Activated naive CD8-positive, alpha-beta T cell treated with anti-CD3 and anti-CD28 coated beads for 36 hours (primary cell): ENCODE data around the gene ZNF77. TPM values are rescaled to one million over a fixed set of nuclear protein-coding genes. Genes with fewer than 3 reads are reported as not detected.
"Not testable (repeated sequence)": the region's sequence is repeated elsewhere in the genome, so short reads cannot be mapped to it uniquely, and the experiment has no call there.

Source experiments
- DNase-seq: peaks from one replicate; pipeline ENCODE4 v3.0.0; 2021
- H3K27ac Mint-ChIP-seq: one replicate; pipeline ENCODE4 v1.8.0; 2022; ENCODE audit warnings: mild to moderate bottlenecking, moderate library complexity, mixed read lengths
- H3K27me3 Mint-ChIP-seq: one replicate; pipeline ENCODE4 v1.8.0; 2022; ENCODE audit warnings: mild to moderate bottlenecking, mixed read lengths
- H3K36me3 Mint-ChIP-seq: one replicate; pipeline ENCODE4 v1.8.0; 2021; ENCODE audit warnings: mild to moderate bottlenecking, mixed read lengths
- H3K4me1 Mint-ChIP-seq: one replicate; pipeline ENCODE4 v1.8.0; 2021; ENCODE audit warnings: mixed read lengths
- H3K4me3 Mint-ChIP-seq: one replicate; pipeline ENCODE4 v1.8.0; 2022; ENCODE audit warnings: mild to moderate bottlenecking, moderate library complexity, mixed read lengths
- H3K9me3 Mint-ChIP-seq: one replicate; pipeline ENCODE4 v1.8.0; 2022; ENCODE audit warnings: mixed read lengths
- total RNA-seq, 2 experiments: library from RNA; stranded (reverse); gene quantifications; one replicate each; pipeline ENCODE4 v1.2.3, GENCODE V29; 2021

Gene ZNF77
- 1 to 10 TPM; 3.4 to 3.5 TPM for total RNA-seq

DNA sequence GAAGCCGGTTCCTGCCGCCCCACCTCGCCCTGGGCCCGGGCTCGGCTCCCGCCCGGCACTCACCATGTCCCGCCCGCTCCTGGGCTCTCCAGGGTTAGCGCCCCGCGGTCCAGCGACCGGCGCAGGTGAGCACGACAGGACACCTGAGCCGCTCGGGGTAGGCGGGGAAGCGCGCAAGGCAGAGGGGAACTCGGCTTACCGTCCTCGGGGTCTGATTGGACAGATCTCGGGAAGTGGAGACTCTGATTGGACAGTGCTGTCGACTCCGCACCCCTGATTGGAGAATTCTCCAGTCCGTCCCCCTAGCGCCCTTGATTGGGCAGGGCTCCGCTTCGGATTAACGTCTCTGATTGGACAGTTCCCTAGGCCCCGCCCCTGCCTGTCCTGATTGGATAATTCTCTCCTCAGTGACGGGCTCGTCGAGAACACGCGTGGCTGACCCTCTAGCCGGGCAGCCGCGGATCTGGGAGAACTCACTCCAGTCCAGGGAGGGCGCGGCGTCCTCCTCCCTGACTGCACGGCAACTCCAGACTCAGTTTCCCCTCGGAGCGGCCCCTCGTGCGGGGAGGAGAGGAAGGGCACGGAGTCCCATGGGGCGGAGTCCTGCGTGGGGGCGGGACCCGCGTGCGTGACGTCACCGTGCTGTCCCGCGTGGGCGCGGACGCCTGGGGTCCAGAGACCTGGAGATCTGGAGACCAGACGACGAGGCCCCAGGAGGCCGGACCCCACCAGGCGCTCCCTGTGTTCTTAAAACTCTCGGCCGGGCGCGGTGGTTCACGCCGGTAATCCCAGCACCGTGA lies at the start of gene ZNF77:
Gene ZNF77, minus strand, starts transcription at position 197 of the 800 bp plus-strand sequence. Its CDS starts 131 bp downstream, at position 66.
- peak; percentile 96 for DNase-seq
- Mint-ChIP-seq H3K36me3 (peaks cover 9% of the 10 kb centered on the region), H3K9me3 (no peaks in the 10 kb centered on the region), H3K27ac (peak within 1 kb of the TSS; percentile 97), H3K27me3 (no peaks in the 10 kb centered on the region), H3K4me3 (peak within 1 kb of the TSS; percentile 92), H3K4me1 (peaks cover 18% of the 10 kb centered on the region)

DNA sequence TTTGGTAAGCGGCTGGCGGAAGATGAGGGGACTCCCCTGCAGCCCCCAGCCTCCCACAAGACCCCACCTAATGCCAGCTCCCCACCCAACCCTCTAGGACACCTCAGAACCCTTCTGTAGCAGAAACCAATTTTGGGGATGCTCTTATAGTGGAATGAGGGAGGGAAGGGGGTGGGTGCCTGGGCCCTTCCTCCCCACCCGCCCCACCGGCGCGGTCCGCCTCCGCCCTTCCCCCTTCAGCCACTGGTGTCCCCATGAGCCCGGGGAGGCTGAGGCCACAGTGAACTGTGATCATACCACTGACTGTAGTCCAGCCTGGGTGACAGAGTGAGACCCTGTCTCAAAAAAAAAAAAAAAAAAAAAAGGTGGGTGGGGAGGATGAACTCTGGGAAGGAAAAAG lies 48.8 kb upstream of the ZNF77 start:
- no peaks in the 10 kb centered on the region for H3K36me3 Mint-ChIP-seq
- H3K9me3 Mint-ChIP-seq: no peaks in the 10 kb centered on the region
- H3K4me3 Mint-ChIP-seq: no peak overlapping the region
- no peak for DNase-seq
- H3K27ac Mint-ChIP-seq: no peak overlapping the region
- no peaks in the 10 kb centered on the region for H3K4me1 Mint-ChIP-seq
- H3K27me3 Mint-ChIP-seq: no peaks in the 10 kb centered on the region

DNA sequence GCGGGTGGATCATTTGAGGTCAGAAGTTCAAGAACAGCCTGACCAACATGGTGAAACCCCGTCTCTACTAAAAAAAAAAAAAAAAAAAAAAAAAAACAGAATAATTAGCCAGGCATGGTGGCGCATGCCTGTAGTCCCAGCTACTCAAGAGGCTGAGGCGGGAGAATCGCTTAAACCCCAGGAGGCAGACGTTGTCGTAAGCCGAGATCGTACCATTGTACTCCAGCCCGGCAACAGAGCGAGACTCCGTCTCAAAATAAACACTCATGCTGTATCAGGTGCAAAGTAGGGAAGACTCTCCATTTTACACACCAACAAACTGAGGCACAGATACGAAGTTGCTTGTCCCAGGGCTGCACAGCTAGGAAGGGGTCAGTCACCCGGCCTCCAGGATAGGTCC lies 48.2 kb upstream of the ZNF77 start:
- Mint-ChIP-seq H3K27ac (no peak overlapping the region), H3K27me3 (no peaks in the 10 kb centered on the region), H3K4me3 (no peak overlapping the region), H3K36me3 (no peaks in the 10 kb centered on the region), H3K4me1 (no peaks in the 10 kb centered on the region), H3K9me3 (no peaks in the 10 kb centered on the region)
- no peak for DNase-seq

DNA sequence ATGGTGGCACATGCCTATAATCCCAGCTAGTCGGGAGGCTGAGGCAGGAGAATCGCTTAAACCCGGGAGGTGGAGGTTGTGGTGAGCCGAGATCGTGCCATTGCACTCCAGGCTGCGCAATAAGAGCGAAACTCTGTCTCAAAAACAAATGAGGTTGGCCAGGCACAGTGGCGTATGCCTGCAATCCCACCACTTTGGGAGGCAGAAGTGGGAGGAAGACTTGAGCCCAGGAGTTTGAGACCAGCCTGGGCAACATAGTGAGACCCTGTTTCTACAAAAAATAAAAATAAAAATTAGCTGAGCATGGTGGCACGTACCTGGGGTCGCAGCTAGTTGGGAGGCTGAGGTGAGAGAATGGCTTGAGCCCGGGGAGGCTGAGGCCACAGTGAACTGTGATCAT lies 47.6 kb upstream of the ZNF77 start:
- not testable (repeated sequence) for H3K36me3 Mint-ChIP-seq, DNase-seq, H3K4me1 Mint-ChIP-seq, H3K27ac Mint-ChIP-seq, H3K27me3 Mint-ChIP-seq, H3K4me3 Mint-ChIP-seq, H3K9me3 Mint-ChIP-seq

DNA sequence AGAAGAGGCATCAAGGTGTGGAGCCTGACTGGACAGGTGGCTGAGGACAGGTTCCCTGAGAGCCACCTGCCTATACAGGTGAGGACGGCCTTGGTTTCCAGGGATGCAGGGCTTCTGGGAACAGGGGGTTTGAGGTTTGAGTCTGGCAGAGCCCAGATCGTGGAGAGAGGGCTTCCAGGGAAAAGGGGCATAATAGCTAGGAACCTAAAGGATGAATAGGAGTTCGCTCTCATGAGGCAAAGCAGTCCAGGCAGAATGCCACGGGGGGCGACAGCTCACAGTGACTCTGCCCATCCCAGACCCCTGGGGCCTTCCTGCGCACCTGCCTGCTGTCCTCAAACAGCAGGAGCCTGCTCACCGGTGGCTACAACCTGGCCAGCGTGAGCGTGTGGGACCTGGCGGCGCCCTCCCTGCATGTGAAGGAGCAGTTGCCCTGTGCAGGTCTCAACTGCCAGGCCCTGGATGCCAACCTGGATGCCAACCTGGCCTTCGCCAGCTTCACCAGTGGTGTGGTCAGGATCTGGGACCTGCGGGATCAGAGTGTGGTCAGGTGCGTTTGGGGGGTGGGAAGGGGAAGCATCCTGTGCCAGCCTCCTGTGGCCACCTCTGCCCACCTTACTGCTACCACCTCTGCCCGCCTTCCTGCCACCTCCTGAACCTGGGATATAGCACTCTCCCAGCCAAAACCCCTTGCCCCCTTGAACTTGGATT lies 44.6 kb upstream of the ZNF77 start:
- Mint-ChIP-seq H3K27me3 (peaks cover 2% of the 10 kb centered on the region), H3K36me3 (no peaks in the 10 kb centered on the region), H3K27ac (no peak overlapping the region), H3K4me3 (no peak overlapping the region), H3K9me3 (no peaks in the 10 kb centered on the region), H3K4me1 (no peaks in the 10 kb centered on the region)
- no peak for DNase-seq

DNA sequence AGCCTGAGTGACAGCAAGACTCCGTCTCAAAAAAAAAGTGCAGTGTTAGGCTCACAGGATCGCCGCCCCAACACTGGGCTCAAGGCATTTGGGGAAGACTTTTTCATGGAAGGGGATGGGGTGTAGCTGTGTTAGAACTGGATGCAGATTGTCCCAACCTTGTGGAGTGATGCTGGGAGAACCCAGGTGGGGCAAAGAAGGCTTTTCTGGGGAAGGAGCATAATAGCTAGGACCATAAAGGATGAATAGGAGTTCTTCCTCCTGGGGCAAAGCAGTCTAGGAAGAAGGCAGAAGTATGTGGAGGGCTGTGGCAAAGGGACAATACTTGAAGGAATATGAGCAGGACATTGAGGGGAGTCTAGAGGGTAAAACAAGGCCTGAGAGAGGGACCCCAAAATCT lies 43.8 kb upstream of the ZNF77 start:
- DNase-seq: no peak
- Mint-ChIP-seq H3K27ac (no peak overlapping the region), H3K4me3 (no peak overlapping the region), H3K4me1 (no peaks in the 10 kb centered on the region), H3K9me3 (no peaks in the 10 kb centered on the region), H3K36me3 (no peaks in the 10 kb centered on the region), H3K27me3 (peaks cover 9% of the 10 kb centered on the region)

DNA sequence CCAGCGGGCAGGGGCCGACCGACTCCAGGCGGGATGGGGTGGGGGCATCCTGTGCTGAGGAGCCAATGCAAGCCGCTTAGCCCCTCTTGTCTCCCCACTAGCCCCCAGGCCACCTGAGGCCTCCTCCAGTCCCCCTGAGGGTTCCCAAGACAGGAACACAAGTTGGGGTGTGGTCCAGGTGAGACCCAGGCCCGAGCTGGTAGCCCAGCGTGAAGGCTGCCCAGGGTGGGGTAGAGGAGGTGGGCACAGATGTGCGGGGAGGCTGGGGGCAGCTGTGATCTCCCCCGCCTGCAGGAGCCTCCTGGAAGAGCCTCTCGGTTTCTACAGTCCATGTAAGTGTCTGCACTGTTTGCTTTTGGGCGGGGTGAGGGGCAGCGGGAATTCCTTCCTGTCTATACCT lies 43.0 kb upstream of the ZNF77 start:
- Mint-ChIP-seq H3K36me3 (no peaks in the 10 kb centered on the region), H3K4me1 (no peaks in the 10 kb centered on the region), H3K27ac (no peak overlapping the region), H3K9me3 (no peaks in the 10 kb centered on the region), H3K27me3 (peaks cover 16% of the 10 kb centered on the region), H3K4me3 (no peak overlapping the region)
- DNase-seq: no peak

DNA sequence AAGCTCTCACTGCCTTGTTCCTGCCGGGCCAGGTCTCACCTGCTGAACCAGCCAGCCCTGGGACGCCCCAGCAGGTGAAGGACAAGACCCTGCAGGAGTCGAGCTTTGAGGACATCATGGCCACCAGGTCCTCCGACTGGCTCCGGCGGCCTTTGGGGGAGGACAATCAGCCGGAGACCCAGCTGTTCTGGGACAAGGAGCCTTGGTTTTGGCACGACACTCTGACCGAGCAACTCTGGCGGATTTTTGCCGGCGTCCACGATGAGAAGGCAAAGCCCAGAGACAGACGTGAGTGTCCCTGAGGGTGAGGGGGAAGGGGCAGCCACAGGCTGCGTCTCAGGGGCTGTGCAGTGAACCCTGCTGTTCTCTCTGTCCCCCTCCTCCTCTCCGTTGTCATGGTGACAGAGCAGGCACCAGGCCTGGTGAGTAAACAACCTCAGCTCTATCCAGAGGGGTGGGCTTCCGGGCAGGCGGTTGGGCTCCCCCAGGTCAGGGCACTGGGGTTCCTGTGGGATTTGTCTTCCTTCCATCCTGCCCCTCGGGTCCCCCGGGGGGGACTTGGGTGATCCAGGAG lies 42.3 kb upstream of the ZNF77 start:
- no peaks in the 10 kb centered on the region for H3K9me3 Mint-ChIP-seq
- no peak for DNase-seq
- H3K4me3 Mint-ChIP-seq: no peak overlapping the region
- H3K36me3 Mint-ChIP-seq: no peaks in the 10 kb centered on the region
- no peaks in the 10 kb centered on the region for H3K4me1 Mint-ChIP-seq
- H3K27ac Mint-ChIP-seq: no peak overlapping the region
- peaks cover 16% of the 10 kb centered on the region for H3K27me3 Mint-ChIP-seq

DNA sequence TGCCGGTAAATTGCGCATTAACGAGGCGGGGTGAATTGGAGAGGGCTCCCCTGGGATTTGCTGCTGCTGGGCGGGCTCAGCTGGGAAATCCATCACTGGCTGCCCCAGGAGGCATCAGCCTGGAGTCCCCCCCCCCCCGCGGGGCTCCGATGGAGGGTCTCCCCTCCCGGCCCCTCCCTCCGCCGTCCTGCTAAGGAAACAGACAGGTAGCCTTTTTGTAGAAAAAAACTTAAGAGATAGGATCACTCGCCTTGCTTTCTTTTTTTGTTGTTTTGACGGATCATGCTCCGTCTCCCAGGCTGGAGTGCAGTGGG lies 39.4 kb upstream of the ZNF77 start:
- Mint-ChIP-seq H3K4me3 (no peak overlapping the region), H3K27me3 (peaks cover 21% of the 10 kb centered on the region), H3K4me1 (no peaks in the 10 kb centered on the region), H3K27ac (no peak overlapping the region), H3K9me3 (no peaks in the 10 kb centered on the region), H3K36me3 (no peaks in the 10 kb centered on the region)
- no peak for DNase-seq

DNA sequence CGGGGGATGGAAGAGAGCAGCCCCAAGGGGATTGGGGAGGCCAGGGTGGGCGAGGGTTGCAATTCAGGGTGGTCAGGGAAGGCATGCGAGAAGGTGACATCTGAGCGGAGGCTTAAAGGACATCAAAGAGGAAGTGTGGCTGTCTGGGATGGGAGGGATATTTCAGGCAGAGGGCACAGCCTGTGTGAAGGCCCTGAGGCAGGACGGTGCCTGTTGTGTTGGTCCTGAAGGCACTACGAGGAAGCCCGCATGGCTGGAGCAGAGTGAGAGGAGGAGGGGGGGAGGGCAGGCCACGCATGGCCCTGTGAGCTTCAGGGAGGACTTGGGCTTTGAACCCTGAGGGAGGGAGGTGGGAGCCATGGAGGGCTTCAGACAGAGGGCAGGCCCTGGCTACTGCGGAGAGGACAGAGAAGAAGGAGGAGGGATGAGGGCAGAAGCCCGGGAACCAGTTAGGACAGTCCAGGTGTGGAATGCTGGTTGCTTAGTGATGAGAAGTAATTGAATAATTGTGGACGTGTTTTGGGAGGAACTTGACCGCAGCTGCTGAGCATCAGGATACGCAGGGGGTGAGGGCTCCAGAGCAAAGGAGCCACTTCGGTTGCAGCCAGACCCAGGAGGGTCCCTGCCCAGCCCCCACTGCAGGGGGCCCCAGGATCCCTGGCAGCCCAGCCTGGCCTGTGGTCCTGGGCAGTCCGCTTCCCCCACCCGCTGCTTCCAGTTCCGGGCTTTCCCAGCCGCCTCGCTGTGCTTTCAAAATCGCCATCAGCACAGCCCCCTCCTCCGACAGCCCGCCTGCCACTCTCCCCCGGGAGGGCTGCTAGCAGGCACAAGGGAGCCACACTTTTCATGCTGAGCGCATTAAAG lies 38.8 kb upstream of the ZNF77 start:
- peaks cover 21% of the 10 kb centered on the region for H3K27me3 Mint-ChIP-seq
- H3K9me3 Mint-ChIP-seq: no peaks in the 10 kb centered on the region
- H3K27ac Mint-ChIP-seq: no peak overlapping the region
- no peaks in the 10 kb centered on the region for H3K36me3 Mint-ChIP-seq
- DNase-seq: no peak
- H3K4me3 Mint-ChIP-seq: no peak overlapping the region
- H3K4me1 Mint-ChIP-seq: no peaks in the 10 kb centered on the region

DNA sequence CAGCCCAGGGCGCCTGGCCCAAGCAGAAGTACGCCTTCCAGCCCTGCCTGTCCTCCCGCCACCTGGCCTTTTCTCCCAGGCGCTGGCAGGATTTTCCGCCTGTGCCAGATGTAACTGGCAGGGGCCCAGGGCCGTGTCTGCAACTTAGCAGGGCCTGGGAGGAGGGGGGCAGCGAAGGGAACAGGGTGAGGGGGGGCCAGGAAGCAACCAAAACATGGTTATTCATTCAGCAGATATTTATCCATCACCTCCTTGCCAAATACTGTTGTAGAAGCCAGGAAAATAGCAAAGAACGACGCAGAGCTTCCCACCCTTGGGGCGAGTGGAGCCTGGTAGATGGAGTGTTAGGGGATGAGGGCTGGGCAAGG lies 38.2 kb upstream of the ZNF77 start:
- no peaks in the 10 kb centered on the region for H3K36me3 Mint-ChIP-seq
- no peaks in the 10 kb centered on the region for H3K9me3 Mint-ChIP-seq
- peaks cover 21% of the 10 kb centered on the region for H3K27me3 Mint-ChIP-seq
- H3K4me3 Mint-ChIP-seq: no peak overlapping the region
- no peak for DNase-seq
- H3K4me1 Mint-ChIP-seq: no peaks in the 10 kb centered on the region
- no peak overlapping the region for H3K27ac Mint-ChIP-seq

DNA sequence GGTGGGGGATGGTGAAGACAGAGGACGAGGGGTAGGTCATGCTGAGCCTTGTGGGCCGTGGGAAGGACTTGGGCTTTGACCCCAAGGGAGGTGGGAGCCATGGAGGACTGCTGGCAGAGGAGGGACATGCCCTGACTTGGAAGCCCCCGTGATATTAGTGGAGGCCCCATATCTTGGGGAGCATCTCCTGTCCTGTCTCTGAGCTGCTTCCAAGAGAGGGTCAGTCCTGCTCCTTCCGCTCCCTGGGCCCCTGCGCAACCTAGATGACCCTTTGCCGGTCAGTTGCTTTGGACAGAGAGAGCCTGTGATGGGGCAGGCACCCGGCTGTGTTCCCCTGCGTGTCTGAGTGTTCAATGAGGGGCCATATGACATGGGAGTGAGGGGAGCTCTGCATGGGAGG lies 37.8 kb upstream of the ZNF77 start:
- Mint-ChIP-seq H3K27ac (no peak overlapping the region), H3K4me1 (no peaks in the 10 kb centered on the region), H3K27me3 (peaks cover 21% of the 10 kb centered on the region), H3K9me3 (no peaks in the 10 kb centered on the region), H3K4me3 (no peak overlapping the region), H3K36me3 (no peaks in the 10 kb centered on the region)
- DNase-seq: no peak

DNA sequence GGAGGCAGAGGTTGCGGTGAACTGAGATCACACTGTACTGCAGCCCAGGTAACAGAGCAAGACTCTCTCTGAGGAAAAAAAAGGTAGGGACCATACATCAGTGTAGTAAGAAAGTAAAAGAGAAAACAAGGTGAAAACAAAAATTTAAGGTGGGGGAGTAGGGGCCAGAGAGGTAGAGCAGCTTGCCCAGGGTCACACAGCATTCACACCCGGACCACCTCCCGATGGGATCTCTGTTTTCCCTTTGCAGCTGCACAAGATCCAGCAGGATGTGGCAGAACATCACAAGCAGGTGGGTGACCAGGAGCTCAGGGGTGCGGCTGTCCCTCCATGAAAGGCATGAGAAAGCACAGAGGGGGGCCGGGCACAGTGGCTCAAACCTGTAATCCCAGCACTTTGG lies 37.1 kb upstream of the ZNF77 start:
- no peaks in the 10 kb centered on the region for H3K9me3 Mint-ChIP-seq
- peaks cover 21% of the 10 kb centered on the region for H3K27me3 Mint-ChIP-seq
- H3K4me3 Mint-ChIP-seq: no peak overlapping the region
- H3K27ac Mint-ChIP-seq: no peak overlapping the region
- no peak for DNase-seq
- H3K4me1 Mint-ChIP-seq: peaks cover 2% of the 10 kb centered on the region
- no peaks in the 10 kb centered on the region for H3K36me3 Mint-ChIP-seq

DNA sequence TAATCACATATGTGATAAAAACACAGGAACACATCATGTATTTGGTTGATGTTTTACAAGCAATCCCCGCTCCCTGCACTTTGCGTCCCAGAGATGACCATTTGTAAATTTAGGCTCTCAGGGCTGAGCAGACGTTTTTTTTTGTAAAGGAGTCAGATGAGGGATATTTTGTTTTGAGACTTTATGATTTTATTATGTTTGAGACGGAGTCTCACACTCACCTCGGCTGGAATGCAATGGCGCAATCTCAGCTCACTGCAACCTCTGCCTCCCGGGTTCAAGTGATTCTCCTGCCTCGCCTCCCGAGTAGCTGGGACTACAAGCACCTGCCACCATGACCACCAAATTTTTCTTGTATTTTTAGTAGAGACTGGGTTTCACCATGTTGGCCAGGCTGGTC lies 34.0 kb upstream of the ZNF77 start:
- peaks cover 12% of the 10 kb centered on the region for H3K4me1 Mint-ChIP-seq
- H3K27ac Mint-ChIP-seq: no peak overlapping the region
- peaks cover 19% of the 10 kb centered on the region for H3K27me3 Mint-ChIP-seq
- H3K4me3 Mint-ChIP-seq: no peak overlapping the region
- H3K36me3 Mint-ChIP-seq: no peaks in the 10 kb centered on the region
- no peaks in the 10 kb centered on the region for H3K9me3 Mint-ChIP-seq
- DNase-seq: no peak

DNA sequence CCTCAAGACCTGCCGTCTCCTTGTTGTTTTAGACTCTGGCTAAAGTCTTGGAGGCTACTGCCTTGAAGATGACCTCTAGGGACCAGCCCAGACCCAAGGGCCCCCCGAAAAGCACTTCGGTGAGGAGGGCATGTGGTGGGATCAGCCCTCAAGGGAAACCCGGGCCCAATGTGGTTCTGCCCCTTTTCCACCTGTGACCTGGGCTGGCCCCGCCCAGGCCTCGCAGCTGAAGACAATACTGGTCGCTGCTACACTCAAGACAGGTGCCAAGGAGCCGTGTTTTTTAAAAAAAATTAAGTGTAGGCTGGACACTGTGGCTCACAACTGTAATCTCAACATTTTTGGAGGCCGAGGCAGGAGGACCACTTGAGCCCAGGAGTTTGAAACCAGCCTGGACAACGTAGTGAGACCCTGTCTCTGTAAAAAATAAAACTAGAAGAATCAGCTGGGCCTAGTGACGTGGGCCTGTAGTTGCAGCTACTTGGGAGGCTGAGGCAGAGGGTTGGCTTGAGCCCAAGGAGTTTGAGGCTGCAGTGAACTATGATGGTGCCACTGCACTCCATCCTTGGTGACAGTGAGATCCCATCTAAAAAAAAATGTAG lies 33.5 kb upstream of the ZNF77 start:
- H3K4me1 Mint-ChIP-seq: peaks cover 12% of the 10 kb centered on the region
- H3K27me3 Mint-ChIP-seq: peaks cover 14% of the 10 kb centered on the region
- H3K27ac Mint-ChIP-seq: no peak overlapping the region
- no peak for DNase-seq
- no peaks in the 10 kb centered on the region for H3K9me3 Mint-ChIP-seq
- H3K36me3 Mint-ChIP-seq: no peaks in the 10 kb centered on the region
- H3K4me3 Mint-ChIP-seq: peak overlapping the region; percentile 91
